ENCODE results near the gene ARHGAP44.
A peak's percentile ranks its signal among the peaks of the same experiment; 100 is the strongest.

Gene ARHGAP44

DNA sequence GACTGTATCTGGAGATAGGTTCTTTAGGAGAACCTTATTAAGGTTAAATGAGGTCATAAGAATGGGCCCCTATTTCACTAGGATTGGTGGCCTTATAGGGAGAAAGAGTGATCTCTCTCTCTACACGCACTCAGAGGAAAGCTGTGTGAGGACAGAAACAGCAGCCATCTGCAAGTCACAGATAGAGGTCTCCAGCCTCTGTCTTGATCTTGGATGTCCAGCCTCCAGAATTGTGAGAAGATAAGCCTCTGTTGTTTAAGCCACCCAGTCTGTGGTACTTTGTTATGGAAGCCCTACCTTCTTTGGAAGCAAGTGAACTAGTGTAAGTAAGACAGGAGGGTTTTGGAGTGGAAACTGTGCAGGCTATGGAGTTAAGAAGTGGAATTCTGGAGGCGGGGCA is 135.3 kb downstream of the ARHGAP44 start:
- Histone ChIP-seq H3K27ac (ENCODE audit: extremely low read depth, low read depth, low read length) (no peak overlapping the region), H3K9me3 (ENCODE audit: control insufficient read depth, insufficient read depth, low read depth, low read length) (no peaks in the 10 kb centered on the region), H3K4me1 (ENCODE audit: control insufficient read depth, insufficient read depth, low read length) (peaks cover 17% of the 10 kb centered on the region), H3K4me3 (ENCODE audit: low read depth, low read length) (no peak overlapping the region), H3K36me3 (ENCODE audit: control insufficient read depth in 2 of 2, insufficient read depth in 1 of 2, low read length in 2 of 2) (peaks cover 3 to 18% of the 10 kb centered on the region in 2 experiments)
- ChIA-PET POLR2A (no interaction called here), CTCF (no interaction called here)
- no peak for TF ChIP-seq KLF10 (tag by site-specific recombination; IDR thresholded peaks at IDR 0.05)
- no peak for TF ChIP-seq ZNF169 (tag by site-specific recombination; IDR thresholded peaks at IDR 0.05)
- no peak for TF ChIP-seq GFI1B (tag by site-specific recombination; IDR thresholded peaks at IDR 0.05)

DNA sequence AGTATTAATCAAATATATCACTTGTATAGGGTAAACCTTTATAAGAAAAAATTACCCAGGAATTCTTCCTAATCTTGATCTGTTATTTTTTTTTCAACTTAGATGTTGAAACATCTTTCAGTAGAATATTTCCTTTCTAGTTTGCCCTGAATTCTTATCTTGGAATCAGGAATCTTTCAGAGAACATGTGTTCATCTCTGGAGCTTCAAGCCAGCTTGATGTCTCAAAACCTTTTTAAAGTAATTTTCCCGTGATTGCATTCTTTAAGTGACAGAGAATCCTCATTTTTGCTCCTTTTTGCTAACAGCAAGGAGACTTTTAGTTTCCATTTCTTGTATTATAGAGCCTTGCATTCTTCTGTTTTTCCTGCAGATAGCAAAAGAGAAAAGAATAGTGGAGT is 137.7 kb downstream of the ARHGAP44 start:
- ChIA-PET CTCF (interaction anchor here (0.6 to 1.5 kb wide), 2 partner anchors 78 to 509 kb away, joined by 3 to 9 read pairs; no protein-coding TSS in a partner anchor), POLR2A (no interaction called here)
- Histone ChIP-seq H3K4me1 (ENCODE audit: control insufficient read depth, insufficient read depth, low read length) (peaks cover 17% of the 10 kb centered on the region), H3K9me3 (ENCODE audit: control insufficient read depth, insufficient read depth, low read depth, low read length) (no peaks in the 10 kb centered on the region), H3K36me3 (ENCODE audit: control insufficient read depth in 2 of 2, insufficient read depth in 1 of 2, low read length in 2 of 2) (peaks cover 0 to 16% of the 10 kb centered on the region in 2 experiments), H3K4me3 (ENCODE audit: low read depth, low read length) (no peak overlapping the region), H3K27ac (ENCODE audit: extremely low read depth, low read depth, low read length) (0 out of 2 replicates have a peak overlapping the region, but pooled peaks have one; percentile 24)
- TF ChIP-seq, protein P1, sequence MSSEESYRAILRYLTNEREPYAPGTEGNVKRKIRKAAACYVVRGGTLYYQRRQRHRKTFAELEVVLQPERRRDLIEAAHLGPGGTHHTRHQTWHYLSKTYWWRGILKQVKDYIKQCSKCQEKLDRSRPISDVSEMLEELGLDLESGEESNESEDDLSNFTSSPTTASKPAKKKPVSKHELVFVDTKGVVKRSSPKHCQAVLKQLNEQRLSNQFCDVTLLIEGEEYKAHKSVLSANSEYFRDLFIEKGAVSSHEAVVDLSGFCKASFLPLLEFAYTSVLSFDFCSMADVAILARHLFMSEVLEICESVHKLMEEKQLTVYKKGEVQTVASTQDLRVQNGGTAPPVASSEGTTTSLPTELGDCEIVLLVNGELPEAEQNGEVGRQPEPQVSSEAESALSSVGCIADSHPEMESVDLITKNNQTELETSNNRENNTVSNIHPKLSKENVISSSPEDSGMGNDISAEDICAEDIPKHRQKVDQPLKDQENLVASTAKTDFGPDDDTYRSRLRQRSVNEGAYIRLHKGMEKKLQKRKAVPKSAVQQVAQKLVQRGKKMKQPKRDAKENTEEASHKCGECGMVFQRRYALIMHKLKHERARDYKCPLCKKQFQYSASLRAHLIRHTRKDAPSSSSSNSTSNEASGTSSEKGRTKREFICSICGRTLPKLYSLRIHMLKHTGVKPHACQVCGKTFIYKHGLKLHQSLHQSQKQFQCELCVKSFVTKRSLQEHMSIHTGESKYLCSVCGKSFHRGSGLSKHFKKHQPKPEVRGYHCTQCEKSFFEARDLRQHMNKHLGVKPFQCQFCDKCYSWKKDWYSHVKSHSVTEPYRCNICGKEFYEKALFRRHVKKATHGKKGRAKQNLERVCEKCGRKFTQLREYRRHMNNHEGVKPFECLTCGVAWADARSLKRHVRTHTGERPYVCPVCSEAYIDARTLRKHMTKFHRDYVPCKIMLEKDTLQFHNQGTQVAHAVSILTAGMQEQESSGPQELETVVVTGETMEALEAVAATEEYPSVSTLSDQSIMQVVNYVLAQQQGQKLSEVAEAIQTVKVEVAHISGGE (tag by site-specific recombination; conservative IDR thresholded peaks at IDR 0.05; ENCODE audit: low read depth) = no peak
- TF ChIP-seq KLF16 (tag by site-specific recombination; IDR thresholded peaks at IDR 0.05) (no peak), GFI1B (tag by site-specific recombination; IDR thresholded peaks at IDR 0.05) (no peak), ZNF654 (tag by site-specific recombination; IDR thresholded peaks at IDR 0.05; ENCODE audit: low read depth) (no peak)
- TF ChIP-seq, protein P2, sequence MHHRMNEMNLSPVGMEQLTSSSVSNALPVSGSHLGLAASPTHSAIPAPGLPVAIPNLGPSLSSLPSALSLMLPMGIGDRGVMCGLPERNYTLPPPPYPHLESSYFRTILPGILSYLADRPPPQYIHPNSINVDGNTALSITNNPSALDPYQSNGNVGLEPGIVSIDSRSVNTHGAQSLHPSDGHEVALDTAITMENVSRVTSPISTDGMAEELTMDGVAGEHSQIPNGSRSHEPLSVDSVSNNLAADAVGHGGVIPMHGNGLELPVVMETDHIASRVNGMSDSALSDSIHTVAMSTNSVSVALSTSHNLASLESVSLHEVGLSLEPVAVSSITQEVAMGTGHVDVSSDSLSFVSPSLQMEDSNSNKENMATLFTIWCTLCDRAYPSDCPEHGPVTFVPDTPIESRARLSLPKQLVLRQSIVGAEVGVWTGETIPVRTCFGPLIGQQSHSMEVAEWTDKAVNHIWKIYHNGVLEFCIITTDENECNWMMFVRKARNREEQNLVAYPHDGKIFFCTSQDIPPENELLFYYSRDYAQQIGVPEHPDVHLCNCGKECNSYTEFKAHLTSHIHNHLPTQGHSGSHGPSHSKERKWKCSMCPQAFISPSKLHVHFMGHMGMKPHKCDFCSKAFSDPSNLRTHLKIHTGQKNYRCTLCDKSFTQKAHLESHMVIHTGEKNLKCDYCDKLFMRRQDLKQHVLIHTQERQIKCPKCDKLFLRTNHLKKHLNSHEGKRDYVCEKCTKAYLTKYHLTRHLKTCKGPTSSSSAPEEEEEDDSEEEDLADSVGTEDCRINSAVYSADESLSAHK (tag by site-specific recombination; IDR thresholded peaks at IDR 0.05) = no peak

DNA sequence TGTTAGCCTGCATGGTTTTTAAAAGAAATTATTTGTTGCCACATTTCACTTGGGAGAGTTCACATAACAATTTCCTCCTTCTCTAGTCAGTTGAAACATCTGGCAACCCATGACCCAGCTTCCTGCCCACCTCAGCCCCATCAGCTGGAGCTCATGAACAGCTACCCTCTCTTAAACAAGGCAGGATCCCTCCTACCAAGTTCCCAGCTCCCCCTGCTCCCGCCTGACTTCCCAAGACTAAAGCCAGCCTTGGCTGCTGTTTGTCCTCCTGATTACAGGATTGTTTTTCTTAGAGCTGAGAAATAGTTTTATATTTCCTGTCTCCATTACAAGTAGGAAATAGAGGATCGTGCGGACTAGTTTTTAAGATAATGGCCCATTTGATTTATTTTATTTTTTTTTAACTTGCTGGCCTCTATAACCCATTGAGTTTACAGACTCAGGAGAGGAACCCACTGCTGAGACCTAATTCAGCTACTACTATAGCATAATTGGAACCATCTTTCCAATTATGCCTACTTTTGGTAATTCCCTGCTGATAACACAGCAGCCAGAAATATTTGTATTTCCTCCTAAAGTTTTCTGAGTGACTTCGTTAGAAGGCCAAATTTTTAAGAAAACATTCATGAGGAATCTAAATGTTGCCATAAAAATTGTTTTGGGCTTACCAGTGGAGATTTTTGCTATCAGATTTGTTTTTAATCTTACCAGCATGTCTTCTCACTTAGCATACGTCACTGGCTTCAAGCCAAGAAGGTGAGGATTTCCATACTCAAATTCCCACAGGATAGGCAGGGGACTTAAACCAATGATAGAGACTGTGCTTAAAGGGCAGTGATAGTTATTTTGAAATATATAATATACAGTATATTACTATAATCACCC is 138.5 kb downstream of the ARHGAP44 start:
- Histone ChIP-seq H3K4me3 (ENCODE audit: low read depth, low read length) (no peak overlapping the region), H3K9me3 (ENCODE audit: control insufficient read depth, insufficient read depth, low read depth, low read length) (no peaks in the 10 kb centered on the region; the same call in 1 of the 2 replicates), H3K4me1 (ENCODE audit: control insufficient read depth, insufficient read depth, low read length) (peaks cover 17% of the 10 kb centered on the region), H3K36me3 (ENCODE audit: control insufficient read depth in 2 of 2, insufficient read depth in 1 of 2, low read length in 2 of 2) (peaks cover 0 to 10% of the 10 kb centered on the region in 2 experiments), H3K27ac (ENCODE audit: extremely low read depth, low read depth, low read length) (0 out of 2 replicates have a peak overlapping the region, but pooled peaks have one; percentile 24)
- POLR2A ChIA-PET = no interaction called here
- CTCF ChIA-PET = interaction anchor here (0.6 to 1.5 kb wide), 3 partner anchors 77 to 1475 kb away, joined by 3 to 9 read pairs (median 3); no protein-coding TSS in a partner anchor
- TF ChIP-seq ZXDB (tag by site-specific recombination; IDR thresholded peaks at IDR 0.05) (peak; percentile 36; the same call in 1 of the 2 replicates), ZNF629 (tag by site-specific recombination; IDR thresholded peaks at IDR 0.05) (peak; percentile 36; the same call in 1 of the 2 replicates), ZNF223 (tag by site-specific recombination; IDR thresholded peaks at IDR 0.05) (no peak), ZNF571 (tag by site-specific recombination; IDR thresholded peaks at IDR 0.05) (no peak), ZNF112 (tag by site-specific recombination; IDR thresholded peaks at IDR 0.05) (no peak), SCRT1 (tag by site-specific recombination; IDR thresholded peaks at IDR 0.05; ENCODE audit: borderline replicate concordance) (no peak), ZNF777 (tag by site-specific recombination; IDR thresholded peaks at IDR 0.05; ENCODE audit: borderline replicate concordance) (no peak), ZNF560 (tag by site-specific recombination; IDR thresholded peaks at IDR 0.05; ENCODE audit: borderline replicate concordance) (no peak), SCRT2 (tag by site-specific recombination; IDR thresholded peaks at IDR 0.05) (no peak)
- TF ChIP-seq, protein P3, sequence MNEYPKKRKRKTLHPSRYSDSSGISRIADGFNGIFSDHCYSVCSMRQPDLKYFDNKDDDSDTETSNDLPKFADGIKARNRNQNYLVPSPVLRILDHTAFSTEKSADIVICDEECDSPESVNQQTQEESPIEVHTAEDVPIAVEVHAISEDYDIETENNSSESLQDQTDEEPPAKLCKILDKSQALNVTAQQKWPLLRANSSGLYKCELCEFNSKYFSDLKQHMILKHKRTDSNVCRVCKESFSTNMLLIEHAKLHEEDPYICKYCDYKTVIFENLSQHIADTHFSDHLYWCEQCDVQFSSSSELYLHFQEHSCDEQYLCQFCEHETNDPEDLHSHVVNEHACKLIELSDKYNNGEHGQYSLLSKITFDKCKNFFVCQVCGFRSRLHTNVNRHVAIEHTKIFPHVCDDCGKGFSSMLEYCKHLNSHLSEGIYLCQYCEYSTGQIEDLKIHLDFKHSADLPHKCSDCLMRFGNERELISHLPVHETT (tag by site-specific recombination; IDR thresholded peaks at IDR 0.05) = no peak
- TF ChIP-seq, protein P4, sequence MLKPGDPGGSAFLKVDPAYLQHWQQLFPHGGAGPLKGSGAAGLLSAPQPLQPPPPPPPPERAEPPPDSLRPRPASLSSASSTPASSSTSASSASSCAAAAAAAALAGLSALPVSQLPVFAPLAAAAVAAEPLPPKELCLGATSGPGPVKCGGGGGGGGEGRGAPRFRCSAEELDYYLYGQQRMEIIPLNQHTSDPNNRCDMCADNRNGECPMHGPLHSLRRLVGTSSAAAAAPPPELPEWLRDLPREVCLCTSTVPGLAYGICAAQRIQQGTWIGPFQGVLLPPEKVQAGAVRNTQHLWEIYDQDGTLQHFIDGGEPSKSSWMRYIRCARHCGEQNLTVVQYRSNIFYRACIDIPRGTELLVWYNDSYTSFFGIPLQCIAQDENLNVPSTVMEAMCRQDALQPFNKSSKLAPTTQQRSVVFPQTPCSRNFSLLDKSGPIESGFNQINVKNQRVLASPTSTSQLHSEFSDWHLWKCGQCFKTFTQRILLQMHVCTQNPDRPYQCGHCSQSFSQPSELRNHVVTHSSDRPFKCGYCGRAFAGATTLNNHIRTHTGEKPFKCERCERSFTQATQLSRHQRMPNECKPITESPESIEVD (tag by site-specific recombination; IDR thresholded peaks at IDR 0.05) = peak; percentile 76

Measured in HEK293 (cell line).